ENCODE measurements around the gene MBNL1. TPM values are rescaled to one million over a fixed set of nuclear protein-coding genes. Genes with fewer than 3 reads are reported as not detected.

MBNL1 gene
- total RNA-seq, 1 experiment from 2014 or later, result 140 TPM

GRCh38 chr3:152272771-152273242 lies 4.1 kb downstream of the MBNL1 start:
- peak overlapping the region; percentile 5 for H3K27ac ChIP-seq (ENCODE audit: low read length)
- CTCF ChIA-PET, result no interaction called here

GRCh38 chr3:152276681-152277080 lies 8.0 kb downstream of the MBNL1 start:
- peaks cover 26% of the 10 kb centered on the region for H3K4me1 ChIP-seq (ENCODE audit: control insufficient read depth, insufficient read depth, low read length)
- POLR2A ChIA-PET, result no interaction called here

More at GRCh38 chr3:152272771-152273242, 4.1 kb downstream of the MBNL1 start:
- no peaks in the 10 kb centered on the region for H3K9me3 ChIP-seq (ENCODE audit: control insufficient read depth, insufficient read depth, low read depth, low read length)
- in situ Hi-C loops (cut with HindIII; ENCODE audit: low pct_unique_long_range_greater_than_20kb, low sequenced_read_pairs), result no loop called here
- TF ChIP-seq CTCF (IDR thresholded peaks at IDR 0.05) (no peak), SIN3A (IDR thresholded peaks at IDR 0.05; ENCODE audit: borderline replicate concordance, insufficient read depth, low read depth, low read length) (no peak), REST (IDR thresholded peaks at IDR 0.05; ENCODE audit: insufficient read depth in 1 of 2, low read depth in 2 of 2, low read length in 1 of 2) (no peak), TCF7L2 (IDR thresholded peaks at IDR 0.05; ENCODE audit: low read depth, low read length) (no peak), POLR2AphosphoS5 (IDR thresholded peaks at IDR 0.05; ENCODE audit: low read depth, low read length) (no peak)
- POLR2A ChIA-PET, result no interaction called here
- DNase-seq (ENCODE audit: low read depth, low spot score) (peak; percentile 41), ATAC-seq (no peak)
- H3K4me1 ChIP-seq (ENCODE audit: control insufficient read depth, insufficient read depth, low read length), result peaks cover 33% of the 10 kb centered on the region
- BruUV-seq (replicated peaks), result no TSS peak
- intact Hi-C loops (cut with micrococcal nuclease; ENCODE audit: unreplicated experiment), result loop anchor here (5.0 kb wide), 1 partner anchor 169 kb away; no protein-coding TSS in a partner anchor
- no peaks in the 10 kb centered on the region for H3K27me3 ChIP-seq (ENCODE audit: control insufficient read depth, insufficient read depth, low read length)
- no peak overlapping the region for H3K4me3 ChIP-seq (ENCODE audit: low read depth in 2 of 2, low read length in 2 of 2)
- peaks cover 6% of the 10 kb centered on the region for H3K36me3 ChIP-seq (ENCODE audit: control insufficient read depth, insufficient read depth, low read length)

More at GRCh38 chr3:152276681-152277080, 8.0 kb downstream of the MBNL1 start:
- TF ChIP-seq REST (IDR thresholded peaks at IDR 0.05; ENCODE audit: insufficient read depth in 1 of 2, low read depth in 2 of 2, low read length in 1 of 2) (no peak), CTCF (IDR thresholded peaks at IDR 0.05) (no peak), POLR2AphosphoS5 (IDR thresholded peaks at IDR 0.05; ENCODE audit: low read depth, low read length) (no peak), TCF7L2 (IDR thresholded peaks at IDR 0.05; ENCODE audit: low read depth, low read length) (no peak), SIN3A (IDR thresholded peaks at IDR 0.05; ENCODE audit: borderline replicate concordance, insufficient read depth, low read depth, low read length) (no peak)
- CTCF ChIA-PET, result interaction anchor here (0.7 kb wide), 1 partner anchor 159 kb away, joined by 7 read pairs; no protein-coding TSS in a partner anchor
- H3K27ac ChIP-seq (ENCODE audit: low read length), result no peak overlapping the region
- no peak overlapping the region for H3K4me3 ChIP-seq (ENCODE audit: low read depth in 2 of 2, low read length in 2 of 2)
- ATAC-seq (no peak), DNase-seq (ENCODE audit: low read depth, low spot score) (no peak)
- intact Hi-C loops (cut with micrococcal nuclease; ENCODE audit: unreplicated experiment), result no loop called here
- no peaks in the 10 kb centered on the region for H3K27me3 ChIP-seq (ENCODE audit: control insufficient read depth, insufficient read depth, low read length)
- in situ Hi-C loops (cut with HindIII; ENCODE audit: low pct_unique_long_range_greater_than_20kb, low sequenced_read_pairs), result no loop called here
- no peaks in the 10 kb centered on the region; the same call in 1 of the 2 replicates for H3K36me3 ChIP-seq (ENCODE audit: control insufficient read depth, insufficient read depth, low read length)
- H3K9me3 ChIP-seq (ENCODE audit: control insufficient read depth, insufficient read depth, low read depth, low read length), result no peaks in the 10 kb centered on the region
- BruUV-seq (replicated peaks), result no TSS peak

All from Panc1 (cell line).